ENCODE data around the gene IL3RA. TPM values are rescaled to one million over a fixed set of nuclear protein-coding genes. Genes with fewer than 3 reads are reported as not detected.
"Not testable (repeated sequence)": the region's sequence is repeated elsewhere in the genome, so short reads cannot be mapped to it uniquely, and the experiment has no call there.

Gene IL3RA
- total RNA-seq, 1 experiment from 2014 or later, result not detected

GRCh38 chrX:1327651-1328304 is 8.8 kb upstream of the IL3RA start:
- Mint-ChIP-seq H3K27me3 (ENCODE audit: insufficient read depth, unreplicated experiment) (peaks cover 6% of the 10 kb centered on the region), H3K36me3 (ENCODE audit: insufficient read depth, unreplicated experiment) (no peaks in the 10 kb centered on the region), H3K4me1 (ENCODE audit: low read depth, unreplicated experiment) (no peaks in the 10 kb centered on the region), H3K4me3 (ENCODE audit: unreplicated experiment) (no peak overlapping the region), H3K9me3 (ENCODE audit: unreplicated experiment) (no peaks in the 10 kb centered on the region), H3K27ac (ENCODE audit: unreplicated experiment) (no peak overlapping the region)
- no TSS peak for BruUV-seq (replicated peaks)
- Histone ChIP-seq H3K9me3 (no peaks in the 10 kb centered on the region), H3K27me3 (replicated peaks; ENCODE audit: control insufficient read depth, insufficient read depth, low read length) (no peaks in the 10 kb centered on the region), H3K36me3 (ENCODE audit: control insufficient read depth, insufficient read depth, low read length) (no peaks in the 10 kb centered on the region), H3K4me1 (no peaks in the 10 kb centered on the region), H3K4me3 (ENCODE audit: low read depth, low read length) (no peak overlapping the region)
- POLR2A ChIA-PET, result no interaction called here
- TF ChIP-seq CTCF (IDR thresholded peaks at IDR 0.05; ENCODE audit: insufficient read depth in 1 of 2, low read depth in 1 of 2, low read length in 1 of 2, severe bottlenecking in 1 of 2, unreplicated experiment in 1 of 2), result no peak
- CTCF ChIA-PET, result no interaction called here
- intact Hi-C loops (cut with micrococcal nuclease; ENCODE audit: unreplicated experiment), result loop anchor here (10.0 kb wide), 1 partner anchor 83 kb away; no protein-coding TSS in a partner anchor
- no peak for DNase-seq

GRCh38 chrX:1330605-1331004 is 6.0 kb upstream of the IL3RA start:
- no peaks in the 10 kb centered on the region for H3K27me3 ChIP-seq (replicated peaks; ENCODE audit: control insufficient read depth, insufficient read depth, low read length)
- ChIA-PET POLR2A (no interaction called here), CTCF (no interaction called here)
- no peaks in the 10 kb centered on the region for H3K9me3 ChIP-seq
- intact Hi-C loops (cut with micrococcal nuclease; ENCODE audit: unreplicated experiment), result no loop called here
- no peaks in the 10 kb centered on the region for H3K4me1 ChIP-seq
- no peaks in the 10 kb centered on the region for H3K27me3 Mint-ChIP-seq (ENCODE audit: insufficient read depth, unreplicated experiment)
- H3K36me3 ChIP-seq (ENCODE audit: control insufficient read depth, insufficient read depth, low read length), result no peaks in the 10 kb centered on the region
- no peaks in the 10 kb centered on the region for H3K4me1 Mint-ChIP-seq (ENCODE audit: low read depth, unreplicated experiment)
- no peaks in the 10 kb centered on the region for H3K36me3 Mint-ChIP-seq (ENCODE audit: insufficient read depth, unreplicated experiment)
- no peak overlapping the region for H3K4me3 Mint-ChIP-seq (ENCODE audit: unreplicated experiment)
- DNase-seq, result no peak
- BruUV-seq (replicated peaks), result no TSS peak
- TF ChIP-seq CTCF (IDR thresholded peaks at IDR 0.05; ENCODE audit: insufficient read depth in 1 of 2, low read depth in 1 of 2, low read length in 1 of 2, severe bottlenecking in 1 of 2, unreplicated experiment in 1 of 2), result no peak
- no peaks in the 10 kb centered on the region for H3K9me3 Mint-ChIP-seq (ENCODE audit: unreplicated experiment)
- H3K27ac Mint-ChIP-seq (ENCODE audit: unreplicated experiment), result no peak overlapping the region
- H3K4me3 ChIP-seq (ENCODE audit: low read depth, low read length), result no peak overlapping the region

- H3K9me3 Mint-ChIP-seq (ENCODE audit: unreplicated experiment); H3K36me3 Mint-ChIP-seq (ENCODE audit: insufficient read depth, unreplicated experiment); intact Hi-C loops (cut with micrococcal nuclease; ENCODE audit: unreplicated experiment); H3K4me1 ChIP-seq; H3K4me3 Mint-ChIP-seq (ENCODE audit: unreplicated experiment); H3K36me3 ChIP-seq (ENCODE audit: control insufficient read depth, insufficient read depth, low read length); BruUV-seq (replicated peaks); POLR2A ChIA-PET; H3K27ac Mint-ChIP-seq (ENCODE audit: unreplicated experiment); DNase-seq; CTCF ChIA-PET; H3K4me1 Mint-ChIP-seq (ENCODE audit: low read depth, unreplicated experiment); H3K4me3 ChIP-seq (ENCODE audit: low read depth, low read length); H3K27me3 Mint-ChIP-seq (ENCODE audit: insufficient read depth, unreplicated experiment); H3K9me3 ChIP-seq; H3K27me3 ChIP-seq (replicated peaks; ENCODE audit: control insufficient read depth, insufficient read depth, low read length): not testable (repeated sequence)
Measured at GRCh38 chrX:1332433-1332832, 4.2 kb upstream of the IL3RA start.

- no peak overlapping the region for H3K27ac Mint-ChIP-seq (ENCODE audit: unreplicated experiment)
- DNase-seq, result no peak
- no peaks in the 10 kb centered on the region for H3K36me3 ChIP-seq (ENCODE audit: control insufficient read depth, insufficient read depth, low read length)
- H3K9me3 Mint-ChIP-seq (ENCODE audit: unreplicated experiment), result no peaks in the 10 kb centered on the region
- H3K27me3 ChIP-seq (replicated peaks; ENCODE audit: control insufficient read depth, insufficient read depth, low read length), result no peaks in the 10 kb centered on the region
- intact Hi-C loops (cut with micrococcal nuclease; ENCODE audit: unreplicated experiment), result no loop called here
- BruUV-seq (replicated peaks), result no TSS peak
- H3K9me3 ChIP-seq, result no peaks in the 10 kb centered on the region
- no peaks in the 10 kb centered on the region for H3K27me3 Mint-ChIP-seq (ENCODE audit: insufficient read depth, unreplicated experiment)
- no peak overlapping the region for H3K4me3 Mint-ChIP-seq (ENCODE audit: unreplicated experiment)
- POLR2A ChIA-PET, result no interaction called here
- CTCF ChIA-PET, result no interaction called here
- no peaks in the 10 kb centered on the region for H3K36me3 Mint-ChIP-seq (ENCODE audit: insufficient read depth, unreplicated experiment)
- no peak overlapping the region for H3K4me3 ChIP-seq (ENCODE audit: low read depth, low read length)
- TF ChIP-seq CTCF (IDR thresholded peaks at IDR 0.05; ENCODE audit: insufficient read depth in 1 of 2, low read depth in 1 of 2, low read length in 1 of 2, severe bottlenecking in 1 of 2, unreplicated experiment in 1 of 2), result no peak
- no peaks in the 10 kb centered on the region for H3K4me1 ChIP-seq
- no peaks in the 10 kb centered on the region for H3K4me1 Mint-ChIP-seq (ENCODE audit: low read depth, unreplicated experiment)
Measured at GRCh38 chrX:1334854-1335253, 1.7 kb upstream of the IL3RA start.

Data from Caco-2 (cell line).